GM06990 (cell line): Measurements from ENCODE around the gene SRRM4.

Experiments
- DNase-seq: peaks from one replicate; pipeline ENCODE4 v3.0.0-alpha.2; 2011; ENCODE audit not compliant: insufficient read length; ENCODE audit errors: extremely low read depth
- H3K27me3 ChIP-seq: replicated peaks from 2 replicates; pipeline ENCODE4 v1.6.0; 2011; ENCODE audit warnings: low read length; ENCODE audit not compliant: control insufficient read depth, insufficient read depth
- H3K36me3 ChIP-seq: 2 replicates; pipeline ENCODE4 v1.5.1; 2011; ENCODE audit warnings: low read length; ENCODE audit not compliant: control insufficient read depth, insufficient read depth
- H3K4me3 ChIP-seq: replicated peaks from 2 replicates; pipeline ENCODE4 v1.5.1; 2011; ENCODE audit warnings: low read depth, mild to moderate bottlenecking, control low read depth, low read length
- CTCF ChIP-seq: IDR thresholded peaks from 2 replicates; pipeline ENCODE4 v1.5.1; 2011; ENCODE audit warnings: low read length, control low read depth, mild to moderate bottlenecking, inconsistent platforms; ENCODE audit not compliant: insufficient read depth, poor library complexity, severe bottlenecking

SRRM4 gene

GRCh38 chr12:119129827-119130434 is 148.6 kb downstream of the SRRM4 start:
- TF ChIP-seq CTCF, result no peak
- H3K27me3 ChIP-seq, result no peaks in the 10 kb centered on the region; the same call in 1 of the 2 replicates
- no peak for DNase-seq
- no peak overlapping the region for H3K4me3 ChIP-seq
- H3K36me3 ChIP-seq, result no peaks in the 10 kb centered on the region

DNA sequence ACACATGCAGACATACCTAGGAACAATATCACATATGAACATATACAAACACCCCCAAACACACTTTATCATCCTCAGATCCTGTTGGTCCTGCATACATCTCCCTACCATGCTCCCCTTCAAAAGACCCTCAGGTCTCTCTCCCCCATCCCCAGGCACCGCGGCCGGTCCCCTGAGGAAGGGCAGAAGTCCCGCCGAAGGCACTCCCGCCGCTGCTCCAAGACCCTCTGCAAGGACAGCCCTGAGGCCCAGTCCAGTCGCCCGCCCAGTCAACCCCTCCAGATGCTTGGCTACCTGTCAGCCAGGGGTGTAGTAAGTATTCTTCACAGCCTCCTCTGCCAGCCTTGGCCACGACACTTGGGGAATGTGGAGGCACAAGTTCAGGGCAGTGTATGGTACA is 149.2 kb downstream of the SRRM4 start:
- Histone ChIP-seq H3K27me3 (no peaks in the 10 kb centered on the region; the same call in 1 of the 2 replicates), H3K4me3 (no peak overlapping the region), H3K36me3 (no peaks in the 10 kb centered on the region)
- DNase-seq, result no peak
- TF ChIP-seq CTCF, result no peak

DNA sequence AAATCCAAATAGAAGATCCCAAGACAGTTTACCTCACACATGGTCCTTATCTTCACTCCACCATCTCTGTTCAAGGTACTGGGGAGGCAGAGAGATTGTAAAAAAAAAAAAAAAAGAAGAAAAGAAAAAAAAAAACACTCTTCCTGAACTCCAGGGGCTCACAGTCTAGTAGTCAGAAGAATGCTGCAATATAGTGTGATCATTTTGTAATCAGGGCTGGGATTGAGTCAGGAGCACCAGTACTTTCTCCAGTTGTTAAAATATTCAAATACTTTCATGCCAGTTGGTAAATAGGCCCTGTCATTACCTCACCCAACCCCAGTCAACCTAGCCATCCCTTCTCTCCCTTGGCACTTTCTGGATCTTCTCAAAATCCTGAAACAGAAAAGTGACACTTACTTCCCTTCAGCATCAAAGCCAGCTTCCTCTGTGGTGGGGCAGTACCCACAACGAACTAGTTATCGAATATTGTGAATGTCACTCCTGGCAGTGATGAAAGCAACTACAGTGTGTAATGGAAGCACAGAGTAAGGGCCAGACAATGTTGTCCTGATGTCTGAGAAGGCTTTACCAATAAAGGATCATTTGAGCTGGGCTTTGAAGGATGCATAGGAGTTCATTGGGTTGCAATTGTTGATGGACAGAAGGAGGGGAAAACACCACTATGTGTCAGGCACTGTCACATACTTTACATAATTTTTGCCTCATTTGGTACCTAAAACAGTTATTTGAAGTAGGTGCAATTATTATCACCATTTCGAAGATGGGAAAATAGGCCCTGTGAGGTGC is 153.1 kb downstream of the SRRM4 start:
- Histone ChIP-seq H3K4me3 (no peak overlapping the region), H3K27me3 (no peaks in the 10 kb centered on the region; the same call in 1 of the 2 replicates), H3K36me3 (no peaks in the 10 kb centered on the region)
- no peak for TF ChIP-seq CTCF
- no peak for DNase-seq

DNA sequence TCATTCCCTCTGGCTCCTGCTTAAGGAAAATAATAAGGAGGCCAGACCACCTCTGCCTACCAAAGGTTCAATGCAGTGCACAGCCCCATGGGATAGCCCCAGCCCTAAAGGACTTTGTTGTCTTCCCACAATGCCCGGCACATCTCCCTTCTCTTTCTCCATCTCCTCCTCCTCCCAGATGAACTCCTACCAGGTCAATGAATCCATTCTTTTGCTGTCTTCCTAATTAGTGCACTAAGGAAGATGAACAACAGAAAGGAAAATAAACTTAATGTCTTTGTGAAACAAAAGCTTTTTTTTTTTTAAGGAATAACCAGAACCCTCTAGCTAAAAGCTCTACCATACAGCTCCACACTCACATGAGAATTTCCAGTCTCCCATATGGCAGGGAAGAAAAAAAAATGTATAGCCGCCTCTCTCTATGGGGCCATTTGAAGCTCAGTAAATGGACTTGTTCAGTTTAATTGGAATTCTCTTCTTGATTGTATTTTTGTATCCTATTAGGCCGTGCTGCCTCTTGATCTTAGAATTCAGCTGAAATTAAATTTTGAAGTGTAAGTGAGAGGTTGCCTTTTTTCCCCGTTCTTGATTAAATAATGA is 155.6 kb downstream of the SRRM4 start:
- no peak for TF ChIP-seq CTCF
- no peaks in the 10 kb centered on the region; the same call in 1 of the 2 replicates for H3K27me3 ChIP-seq
- H3K4me3 ChIP-seq, result no peak overlapping the region
- no peaks in the 10 kb centered on the region for H3K36me3 ChIP-seq
- no peak for DNase-seq

DNA sequence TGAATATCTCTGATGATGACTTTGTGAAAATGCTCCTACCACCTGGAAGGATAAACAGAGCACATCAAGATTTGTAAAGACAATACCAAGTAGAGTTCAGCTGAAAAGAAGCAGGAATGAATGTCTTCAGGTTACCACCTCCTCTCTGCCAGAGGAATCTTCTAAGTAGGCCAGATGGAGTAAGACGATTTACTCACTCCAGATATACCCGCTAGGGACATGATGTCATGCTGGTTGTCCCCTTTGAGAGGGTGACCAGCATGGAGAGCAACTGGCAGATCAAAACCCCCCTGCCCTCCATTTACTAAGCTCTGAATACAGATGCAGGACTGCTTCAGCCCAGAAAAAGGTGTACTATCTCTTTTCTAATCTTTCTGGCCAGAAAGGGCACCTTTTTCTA is 158.1 kb downstream of the SRRM4 start:
- Histone ChIP-seq H3K4me3 (no peak overlapping the region), H3K27me3 (no peaks in the 10 kb centered on the region), H3K36me3 (no peaks in the 10 kb centered on the region)
- no peak for DNase-seq
- no peak for TF ChIP-seq CTCF
